Kasumi-1 (cell line): ENCODE measurements around the gene ZNF253.
"Not testable (repeated sequence)": the region's sequence is repeated elsewhere in the genome, so short reads cannot be mapped to it uniquely, and the experiment has no call there.

ENCODE experiments used
- DNase-seq, 2 experiments: peaks; one replicate each; lab custom pipeline; 2025; lab: John Stamatoyannopoulos, UW

Gene ZNF253

DNA sequence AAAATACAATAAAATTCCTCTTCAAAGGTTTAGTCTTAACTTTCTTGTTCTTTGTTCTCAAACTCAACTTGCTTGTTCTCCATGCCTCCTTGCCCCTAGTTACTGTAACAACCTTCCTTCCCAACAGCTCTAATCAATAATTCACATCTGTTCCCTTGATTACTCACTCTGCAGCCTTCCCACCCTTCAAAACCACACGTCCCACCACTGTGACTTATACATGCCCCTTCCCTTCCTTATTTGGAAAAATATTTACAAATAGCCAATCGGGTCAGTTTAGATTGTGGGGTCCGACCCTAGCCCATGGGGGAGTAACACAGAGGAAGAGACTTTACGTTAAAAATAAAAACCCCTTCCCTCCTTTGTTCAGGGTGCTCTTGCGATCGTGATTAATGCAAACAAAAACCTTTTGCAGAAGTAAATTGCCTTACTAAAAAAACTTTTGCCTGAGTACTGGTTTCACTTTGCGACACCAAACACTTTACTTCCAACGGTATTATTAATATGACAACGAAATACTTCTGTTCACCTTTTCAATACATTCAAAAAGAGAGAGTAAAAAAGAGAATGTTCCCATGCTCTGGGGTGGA, 34.6 kb downstream of the ZNF253 start:
- DNase-seq, result peak; percentile 50 to 57

DNA sequence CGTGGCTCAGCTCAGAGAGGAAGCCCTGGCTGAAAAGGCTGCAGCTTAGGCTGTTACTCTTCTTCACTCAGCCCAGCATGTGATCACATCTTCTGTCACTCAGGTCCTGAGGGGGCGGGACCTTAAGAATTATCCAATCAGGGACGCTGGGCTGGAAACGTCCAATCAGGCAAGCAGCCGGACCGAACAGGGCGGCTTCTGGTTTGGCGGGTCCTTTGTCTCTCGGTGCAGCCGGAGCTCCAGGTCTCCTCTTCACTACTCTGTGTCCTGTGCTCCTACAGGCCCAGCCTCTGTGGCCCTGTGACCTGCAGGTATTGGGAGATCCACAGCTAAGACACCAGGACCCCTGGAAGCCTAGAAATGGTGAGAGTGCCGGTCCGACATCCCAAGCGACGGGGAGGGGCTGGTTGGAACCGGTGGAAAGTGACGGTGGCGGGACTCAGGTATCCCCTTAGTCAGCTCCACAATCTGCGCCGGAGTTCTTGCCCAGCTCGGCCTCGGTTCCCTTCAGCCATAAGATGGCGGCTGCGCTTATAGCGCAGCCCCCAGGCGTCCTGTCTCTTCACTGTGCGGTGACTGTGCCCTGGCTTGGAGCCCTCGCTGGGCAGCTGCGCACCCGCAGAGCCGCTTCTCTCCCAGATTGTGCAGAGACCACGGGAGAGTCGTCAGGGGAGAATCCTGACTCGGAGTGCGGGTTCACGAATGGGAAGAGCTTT, 35.2 kb downstream of the ZNF253 start, which contains the start of gene ZNF93:
Gene ZNF93, plus strand, starts transcription at position 218 of the 716 bp plus-strand sequence. Its CDS starts 143 bp downstream, at position 361.
- DNase-seq, result peak; percentile 68 to 78

DNA sequence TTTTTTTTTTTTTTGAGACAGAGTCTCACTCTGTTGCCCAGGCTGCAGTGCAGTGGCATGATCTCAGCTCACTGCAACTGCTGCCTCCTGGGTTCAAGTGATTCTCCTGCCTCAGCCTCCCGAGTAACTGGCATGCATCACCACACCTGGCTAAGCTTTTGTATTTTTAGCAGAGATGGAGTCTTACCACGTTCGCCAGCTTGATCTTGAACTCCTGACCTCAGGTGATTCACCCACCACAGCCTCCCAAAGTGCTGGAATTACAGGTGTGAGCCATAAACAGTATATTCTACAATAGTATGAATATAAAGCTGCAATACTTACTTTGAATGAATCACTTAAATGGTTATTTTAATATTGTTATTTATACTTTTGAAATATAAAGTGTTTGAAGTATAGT, 41.9 kb downstream of the ZNF253 start:
- not testable (repeated sequence) for DNase-seq

DNA sequence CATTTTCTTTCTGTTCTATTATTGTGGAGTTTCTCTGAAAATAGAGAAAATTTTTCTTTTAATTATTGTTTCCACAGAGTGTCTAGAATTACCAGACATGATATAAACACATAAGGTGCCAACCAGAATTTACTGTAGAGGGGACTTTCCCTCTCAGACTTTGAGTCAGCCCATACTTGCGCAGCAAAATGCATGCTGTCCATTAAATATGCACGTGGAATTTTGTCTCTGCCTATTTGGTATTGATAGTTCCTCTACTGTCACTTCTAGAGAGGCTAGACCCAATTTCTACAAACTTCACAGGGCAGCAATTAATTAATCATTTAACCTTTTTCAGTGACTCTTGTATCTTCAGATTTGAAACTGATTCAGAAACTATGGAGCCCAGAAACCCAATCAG, 44.0 kb downstream of the ZNF253 start:
- no peak for DNase-seq

DNA sequence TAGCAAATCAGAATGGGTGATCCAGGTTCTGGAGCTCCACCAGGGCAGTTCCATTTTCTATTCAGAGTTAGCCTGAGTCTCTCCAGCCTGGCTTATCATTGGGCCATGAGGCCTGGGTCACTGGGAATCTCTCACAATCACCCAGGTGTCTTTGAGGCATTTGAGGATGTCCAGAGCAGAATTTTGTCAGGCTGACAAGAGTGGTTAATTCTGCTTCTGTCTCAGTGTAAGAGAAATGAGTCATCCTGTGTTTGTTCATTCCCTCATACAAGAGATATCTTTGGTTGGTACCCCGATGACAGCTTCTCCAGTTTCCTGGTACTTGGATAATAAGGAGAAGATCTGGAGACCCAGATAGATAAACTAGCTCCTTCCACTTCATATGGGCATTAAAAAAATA, 45.5 kb downstream of the ZNF253 start:
- DNase-seq, result no peak

DNA sequence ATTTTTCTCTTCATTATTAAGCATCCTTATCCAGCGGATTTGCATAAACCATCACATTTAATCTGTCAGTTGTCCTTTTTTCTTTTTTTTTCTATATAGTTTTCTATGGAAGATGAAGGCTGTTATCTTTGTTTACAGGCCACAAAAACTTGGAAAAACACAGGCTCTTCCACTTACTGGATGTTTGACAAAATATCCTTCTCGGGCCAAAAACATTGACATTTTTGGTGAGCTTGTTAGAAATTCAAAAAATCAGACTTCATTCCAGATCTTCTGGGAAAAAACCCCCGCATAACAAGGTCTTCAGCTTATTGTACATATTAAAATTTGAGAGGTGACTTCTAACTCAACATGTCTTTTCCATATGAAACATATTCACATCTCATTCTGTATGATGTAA, 48.9 kb downstream of the ZNF253 start:
- DNase-seq, result no peak

DNA sequence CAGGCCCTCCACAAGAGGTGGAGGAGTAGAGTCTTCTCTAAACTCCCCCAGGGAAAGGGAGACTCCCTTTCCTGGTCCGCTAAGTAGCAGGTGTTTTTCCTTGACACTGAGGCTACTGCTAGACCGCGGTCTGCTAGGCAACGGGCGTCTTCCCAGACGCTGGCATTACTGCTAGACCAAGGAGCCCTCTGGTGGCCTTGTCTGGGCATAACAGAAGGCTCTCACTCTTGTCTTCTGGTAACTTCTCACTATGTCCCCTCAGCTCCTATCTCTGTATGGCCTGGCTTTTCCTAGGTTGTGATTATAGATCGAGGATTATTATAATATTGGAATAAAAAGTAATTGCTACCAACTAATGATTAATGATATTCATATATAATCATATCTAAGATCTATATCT, 64.7 kb downstream of the ZNF253 start:
- not testable (repeated sequence) for DNase-seq

DNA sequence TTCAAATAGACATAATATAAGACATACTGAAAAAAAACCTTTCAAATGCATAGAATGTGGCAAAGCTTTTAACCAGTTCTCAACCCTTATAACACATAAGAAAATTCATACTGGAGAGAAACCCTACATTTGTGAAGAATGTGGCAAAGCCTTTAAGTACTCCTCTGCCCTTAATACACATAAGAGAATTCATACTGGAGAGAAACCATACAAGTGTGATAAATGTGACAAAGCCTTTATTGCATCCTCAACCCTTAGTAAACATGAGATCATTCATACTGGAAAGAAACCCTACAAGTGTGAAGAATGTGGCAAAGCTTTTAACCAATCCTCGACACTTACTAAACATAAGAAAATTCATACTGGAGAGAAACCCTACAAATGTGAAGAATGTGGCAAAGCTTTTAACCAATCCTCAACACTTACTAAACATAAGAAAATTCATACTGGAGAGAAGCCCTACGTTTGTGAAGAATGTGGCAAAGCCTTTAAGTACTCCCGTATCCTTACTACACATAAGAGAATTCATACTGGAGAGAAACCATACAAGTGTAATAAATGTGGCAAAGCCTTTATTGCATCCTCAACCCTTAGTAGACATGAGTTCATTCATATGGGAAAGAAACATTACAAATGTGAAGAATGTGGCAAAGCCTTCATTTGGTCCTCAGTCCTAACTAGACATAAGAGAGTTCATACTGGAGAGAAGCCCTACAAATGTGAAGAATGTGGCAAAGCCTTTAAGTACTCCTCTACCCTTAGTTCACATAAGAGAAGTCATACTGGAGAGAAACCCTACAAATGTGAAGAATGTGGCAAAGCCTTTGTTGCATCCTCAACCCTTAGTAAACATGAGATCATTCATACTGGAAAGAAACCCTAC, 68.0 kb downstream of the ZNF253 start:
- DNase-seq, result not testable (repeated sequence)

DNA sequence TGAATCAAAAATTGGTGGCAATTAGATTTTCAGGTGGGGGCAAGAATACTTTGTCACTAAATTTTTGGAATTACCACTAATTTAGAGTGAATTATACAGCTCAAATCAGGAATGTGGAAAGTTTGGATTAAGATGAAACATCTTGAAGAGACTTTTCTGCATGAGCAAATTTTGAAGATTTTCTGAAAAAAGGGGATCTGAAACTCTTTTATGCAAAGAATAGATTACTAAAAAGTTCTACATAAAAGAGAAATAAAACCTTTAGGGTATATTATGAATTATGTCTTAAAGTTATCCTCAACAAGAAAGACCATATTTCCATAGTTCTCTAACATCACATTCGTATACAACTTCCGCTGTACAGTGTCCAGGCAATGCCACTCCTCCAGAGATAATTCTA, 71.7 kb downstream of the ZNF253 start:
- no peak for DNase-seq

DNA sequence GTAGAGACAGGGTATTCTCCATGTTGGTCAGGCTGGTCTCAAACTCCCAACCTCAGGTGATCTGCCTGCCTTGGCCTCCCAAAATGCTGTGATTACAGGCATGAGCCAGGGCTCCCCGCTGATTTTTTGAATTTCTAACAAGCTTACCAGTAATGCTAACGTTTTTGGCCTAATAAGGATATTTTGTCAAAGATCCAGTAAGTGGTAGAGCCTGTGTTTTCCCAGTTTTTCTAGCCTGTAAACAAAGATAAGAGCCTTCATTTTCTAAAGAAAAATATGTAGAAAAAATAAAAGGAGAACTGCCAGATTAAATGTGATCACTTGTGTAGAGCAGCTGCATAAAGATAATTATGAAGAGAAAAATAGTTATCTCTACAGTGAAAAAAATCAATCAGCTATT, 72.8 kb downstream of the ZNF253 start:
- DNase-seq, result no peak

DNA sequence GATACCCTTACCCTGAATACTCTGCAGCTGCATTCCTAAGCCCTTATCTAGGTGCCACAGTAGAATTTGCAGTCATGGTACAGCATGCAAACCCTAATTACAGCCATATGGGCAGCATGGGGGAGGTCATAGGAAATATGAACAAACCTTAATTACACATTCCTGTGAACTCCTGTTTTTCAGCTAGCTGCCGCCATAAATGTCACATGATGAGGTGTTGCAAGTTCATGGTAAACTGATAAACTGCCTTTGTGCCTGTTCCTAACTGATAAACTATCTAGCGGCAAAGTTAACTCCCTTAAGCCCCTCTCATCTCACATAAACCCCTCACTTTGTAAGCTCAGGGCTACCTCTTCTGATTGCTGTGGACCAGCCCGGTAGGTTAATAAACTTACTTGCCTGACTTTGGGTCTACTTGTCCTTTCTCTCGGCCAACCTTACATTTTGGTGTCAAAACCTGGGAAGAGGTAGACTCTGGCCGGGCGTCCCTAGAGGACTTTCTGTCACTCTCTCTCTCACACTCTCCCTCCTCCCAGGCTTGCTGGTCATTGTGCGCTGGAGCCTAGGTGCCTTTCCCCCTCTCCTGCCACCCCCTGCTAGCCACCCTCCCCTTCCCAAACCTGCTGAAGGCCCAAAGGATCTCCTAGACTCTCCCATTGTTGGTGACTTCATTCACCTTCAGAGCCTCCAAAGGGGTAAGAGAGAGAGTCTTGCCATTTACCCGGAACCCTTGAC, 78.3 kb downstream of the ZNF253 start:
- no peak for DNase-seq
